Measurements from ENCODE around the gene AATK. TPM values are rescaled to one million over a fixed set of nuclear protein-coding genes. Genes with fewer than 3 reads are reported as not detected.

AATK gene
- total and polyA plus RNA-seq, 9 of the 15 experiments (the other 6 are each of a cell fraction or from before 2014, with no cell fraction given), result 0.11 to 0.55 (median 0.38) TPM; not detected in 5

- ChIA-PET POLR2A (interaction anchor here (0.5 to 1.0 kb wide), 4 partner anchors 14 to 137 kb away, joined by 3 to 5 read pairs (median 3); no protein-coding TSS in a partner anchor), CTCF (ENCODE audit: low intra/inter-chr PET ratio) (no interaction called here)
- H3K9me1 ChIP-seq (ENCODE audit: control insufficient read depth, insufficient read depth, low read length), result no peaks in the 10 kb centered on the region
- 0 out of 2 replicates have a peak, but pooled peaks have one; percentile 7 for TF ChIP-seq EGR1 (conservative IDR thresholded peaks at IDR 0.05)
- TF ChIP-seq TAF15 (IDR thresholded peaks at IDR 0.05; ENCODE audit: low read depth, low read length), result no peak
- TF ChIP-seq GTF2A2 (tag; IDR thresholded peaks at IDR 0.05), result no peak
- peaks cover 15 to 52% of the 10 kb centered on the region in 2 experiments; a peak in 4 of 5 replicates for H3K27me3 ChIP-seq (ENCODE audit: control insufficient read depth in 2 of 2, insufficient read depth in 2 of 2, low read length in 2 of 2)
- WGBS (ENCODE audit: insufficient coverage, low coverage, missing lambda C conversion rate), result 4% methylated on average over 7 of the region's 14 CpGs
- in situ Hi-C loops (cut with MboI), result loop anchor here (25.0 kb wide), 1 partner anchor 88 kb away; the partner anchor contains the start of genes NDUFAF8 and TEPSIN
- no TSS peak for BruUV-seq (replicated peaks)
- no peak overlapping the region for H2AFZ ChIP-seq (ENCODE audit: low read depth, low read length)
- H3K9ac ChIP-seq (ENCODE audit: insufficient read depth in 1 of 2, low read depth in 2 of 2, low read length in 2 of 2), result peak overlapping the region in 1 of 2 experiments; percentile 35; a peak in 1 of 4 replicates
- FAIRE-seq (no peak), ATAC-seq (peak; percentile 25; the same call in 1 of the 3 replicates), DNase-seq (ENCODE audit: extremely low read depth in 1 of 4, low spot score in 3 of 4) (no peak)
- intact Hi-C loops (cut with micrococcal nuclease), result no loop called here
- H3K36me3 ChIP-seq (ENCODE audit: control insufficient read depth, insufficient read depth, low read length), result no peaks in the 10 kb centered on the region
- no peaks in the 10 kb centered on the region for H3K79me2 ChIP-seq (ENCODE audit: control insufficient read depth, insufficient read depth, low read length)
- H3K4me2 ChIP-seq (ENCODE audit: insufficient read depth, low read length), result no peak overlapping the region
- H3K9me3 ChIP-seq (replicated peaks; ENCODE audit: control insufficient read depth, insufficient read depth, low read depth, low read length), result no peaks in the 10 kb centered on the region
- no peaks in the 10 kb centered on the region for H4K20me1 ChIP-seq (replicated peaks; ENCODE audit: control insufficient read depth, insufficient read depth, low read length)
- no peak overlapping the region for H3K4me3 ChIP-seq
- H3K27ac ChIP-seq (ENCODE audit: extremely low read depth, low read depth, low read length), result no peak overlapping the region
- H3K4me1 ChIP-seq (replicated peaks in 1 of 2; ENCODE audit: control insufficient read depth in 2 of 2, insufficient read depth in 2 of 2, low read length in 2 of 2), result peaks cover 6 to 23% of the 10 kb centered on the region in 2 experiments; a peak in 3 of 5 replicates
These were observed 17.0 kb downstream of the AATK start for GRCh38 chr17:81148986-81149533.

GRCh38 chr17:81148571-81148970, 17.4 kb downstream of the AATK start:
- in situ Hi-C loops (cut with MboI) (loop anchor here (25.0 kb wide), 1 partner anchor 89 kb away; the partner anchor contains the start of genes NDUFAF8 and TEPSIN), intact Hi-C loops (cut with micrococcal nuclease) (no loop called here)
- H3K79me2 ChIP-seq (ENCODE audit: control insufficient read depth, insufficient read depth, low read length), result no peaks in the 10 kb centered on the region
- peaks cover 6 to 27% of the 10 kb centered on the region in 2 experiments; a peak in 3 of 5 replicates for H3K4me1 ChIP-seq (replicated peaks in 1 of 2; ENCODE audit: control insufficient read depth in 2 of 2, insufficient read depth in 2 of 2, low read length in 2 of 2)
- no peak for DNase-seq (ENCODE audit: extremely low read depth in 1 of 4, low spot score in 3 of 4)
- no peaks in the 10 kb centered on the region for H4K20me1 ChIP-seq (replicated peaks; ENCODE audit: control insufficient read depth, insufficient read depth, low read length)
- H3K4me3 ChIP-seq, result no peak overlapping the region
- ChIA-PET CTCF (ENCODE audit: low intra/inter-chr PET ratio) (no interaction called here), POLR2A (interaction anchor here (0.5 to 0.6 kb wide), 3 partner anchors 48 to 137 kb away, joined by 3 read pairs; no protein-coding TSS in a partner anchor)
- no peak overlapping the region for H2AFZ ChIP-seq (ENCODE audit: low read depth, low read length)
- H3K36me3 ChIP-seq (ENCODE audit: control insufficient read depth, insufficient read depth, low read length), result no peaks in the 10 kb centered on the region
- H3K4me2 ChIP-seq (ENCODE audit: insufficient read depth, low read length), result no peak overlapping the region
- WGBS (ENCODE audit: insufficient coverage, low coverage, missing lambda C conversion rate), result 22% methylated on average over 14 of the region's 15 CpGs
- H3K9me1 ChIP-seq (ENCODE audit: control insufficient read depth, insufficient read depth, low read length), result no peaks in the 10 kb centered on the region
- no peaks in the 10 kb centered on the region for H3K9me3 ChIP-seq (replicated peaks; ENCODE audit: control insufficient read depth, insufficient read depth, low read depth, low read length)
- no TSS peak for BruUV-seq (replicated peaks)
- H3K9ac ChIP-seq (ENCODE audit: insufficient read depth in 1 of 2, low read depth in 2 of 2, low read length in 2 of 2), result no peak overlapping the region
- no peak for ATAC-seq
- H3K27ac ChIP-seq (ENCODE audit: extremely low read depth, low read depth, low read length), result no peak overlapping the region
- no peak for FAIRE-seq
- H3K27me3 ChIP-seq (ENCODE audit: control insufficient read depth in 2 of 2, insufficient read depth in 2 of 2, low read length in 2 of 2), result peaks cover 14 to 47% of the 10 kb centered on the region in 2 experiments; a peak in 4 of 5 replicates
- TF ChIP-seq ATF3 (IDR thresholded peaks at IDR 0.05), result no peak
- no peak for TF ChIP-seq ATF3 (CRISPR knock-in tag; conservative IDR thresholded peaks at IDR 0.05)
- no peak for TF ChIP-seq ZNF778 (CRISPR knock-in tag; IDR thresholded peaks at IDR 0.05)
- TF ChIP-seq SRSF1 (IDR thresholded peaks at IDR 0.05; ENCODE audit: low read depth, low read length), result no peak
- TF ChIP-seq RB1 (IDR thresholded peaks at IDR 0.05; ENCODE audit: low read depth), result no peak
- no peak for TF ChIP-seq MCM3 (IDR thresholded peaks at IDR 0.05)
- no peak for TF ChIP-seq HSF4 (CRISPR knock-in tag; IDR thresholded peaks at IDR 0.05; ENCODE audit: borderline replicate concordance)
- TF ChIP-seq FOXJ3 (CRISPR knock-in tag; IDR thresholded peaks at IDR 0.05), result no peak
- TF ChIP-seq ZNF184 (CRISPR knock-in tag; IDR thresholded peaks at IDR 0.05), result no peak
- no peak for TF ChIP-seq ZNF165 (CRISPR knock-in tag; IDR thresholded peaks at IDR 0.05; ENCODE audit: borderline replicate concordance)
- no peak for TF ChIP-seq ZNF707 (CRISPR knock-in tag; conservative IDR thresholded peaks at IDR 0.05)
- TF ChIP-seq C11orf30 (IDR thresholded peaks at IDR 0.05; ENCODE audit: low read depth), result no peak
- no peak for TF ChIP-seq MEIS2 (IDR thresholded peaks at IDR 0.05; ENCODE audit: partially characterized antibody)
- TF ChIP-seq ELF2 (CRISPR knock-in tag; IDR thresholded peaks at IDR 0.05), result no peak
- TF ChIP-seq KDM2B (CRISPR knock-in tag; IDR thresholded peaks at IDR 0.05), result no peak
